ENCODE data around the gene MPRIP. TPM values are rescaled to one million over a fixed set of nuclear protein-coding genes. Genes with fewer than 3 reads are reported as not detected.

MPRIP gene
- total and polyA plus RNA-seq, 7 donors: 43.2 to 113 (median 77.4) TPM

DNA sequence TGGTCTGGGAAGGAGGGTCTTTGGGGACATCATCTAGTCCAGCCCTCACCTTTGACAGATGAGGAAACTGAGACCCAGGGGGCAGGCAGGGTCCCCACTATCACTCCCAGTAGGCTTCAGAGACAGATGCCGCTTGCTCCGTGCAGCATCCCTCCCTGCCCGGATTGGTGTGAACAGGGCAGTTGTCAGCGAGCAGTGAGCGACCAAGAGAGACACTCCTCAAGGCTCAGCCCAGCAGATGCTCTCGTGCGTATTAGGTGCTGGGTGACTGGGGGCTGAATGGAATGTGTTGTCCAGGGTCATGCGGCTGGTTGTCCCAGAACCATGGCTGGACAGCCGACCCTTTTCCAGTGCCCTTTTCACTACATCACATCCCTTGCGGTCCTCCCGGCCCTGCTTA, 49.0 kb downstream of the MPRIP start:
- intact Hi-C loops (cut with DNase I): no loop called here
- Histone ChIP-seq H3K4me3 (no peak overlapping the region), H3K9me3 (no peaks in the 10 kb centered on the region), H3K36me3 (peaks cover 0 to 16% (median 1%) of the 10 kb centered on the region in 4 donors), H3K4me1 (peaks cover 0 to 41% (median 16%) of the 10 kb centered on the region in 4 donors), H3K27me3 (no peaks in the 10 kb centered on the region), H3K27ac (no peak overlapping the region)
- TF ChIP-seq, protein P1, sequence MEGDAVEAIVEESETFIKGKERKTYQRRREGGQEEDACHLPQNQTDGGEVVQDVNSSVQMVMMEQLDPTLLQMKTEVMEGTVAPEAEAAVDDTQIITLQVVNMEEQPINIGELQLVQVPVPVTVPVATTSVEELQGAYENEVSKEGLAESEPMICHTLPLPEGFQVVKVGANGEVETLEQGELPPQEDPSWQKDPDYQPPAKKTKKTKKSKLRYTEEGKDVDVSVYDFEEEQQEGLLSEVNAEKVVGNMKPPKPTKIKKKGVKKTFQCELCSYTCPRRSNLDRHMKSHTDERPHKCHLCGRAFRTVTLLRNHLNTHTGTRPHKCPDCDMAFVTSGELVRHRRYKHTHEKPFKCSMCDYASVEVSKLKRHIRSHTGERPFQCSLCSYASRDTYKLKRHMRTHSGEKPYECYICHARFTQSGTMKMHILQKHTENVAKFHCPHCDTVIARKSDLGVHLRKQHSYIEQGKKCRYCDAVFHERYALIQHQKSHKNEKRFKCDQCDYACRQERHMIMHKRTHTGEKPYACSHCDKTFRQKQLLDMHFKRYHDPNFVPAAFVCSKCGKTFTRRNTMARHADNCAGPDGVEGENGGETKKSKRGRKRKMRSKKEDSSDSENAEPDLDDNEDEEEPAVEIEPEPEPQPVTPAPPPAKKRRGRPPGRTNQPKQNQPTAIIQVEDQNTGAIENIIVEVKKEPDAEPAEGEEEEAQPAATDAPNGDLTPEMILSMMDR (IDR thresholded peaks at IDR 0.05): no peak
- TF ChIP-seq POLR2AphosphoS5 (IDR thresholded peaks at IDR 0.05) (no peak), POLR2A (IDR thresholded peaks at IDR 0.05) (no peak)
- DNase-seq: no peak
- WGBS, 2 donors: 88 to 89% methylated on average over 11 of the region's 11 CpGs

DNA sequence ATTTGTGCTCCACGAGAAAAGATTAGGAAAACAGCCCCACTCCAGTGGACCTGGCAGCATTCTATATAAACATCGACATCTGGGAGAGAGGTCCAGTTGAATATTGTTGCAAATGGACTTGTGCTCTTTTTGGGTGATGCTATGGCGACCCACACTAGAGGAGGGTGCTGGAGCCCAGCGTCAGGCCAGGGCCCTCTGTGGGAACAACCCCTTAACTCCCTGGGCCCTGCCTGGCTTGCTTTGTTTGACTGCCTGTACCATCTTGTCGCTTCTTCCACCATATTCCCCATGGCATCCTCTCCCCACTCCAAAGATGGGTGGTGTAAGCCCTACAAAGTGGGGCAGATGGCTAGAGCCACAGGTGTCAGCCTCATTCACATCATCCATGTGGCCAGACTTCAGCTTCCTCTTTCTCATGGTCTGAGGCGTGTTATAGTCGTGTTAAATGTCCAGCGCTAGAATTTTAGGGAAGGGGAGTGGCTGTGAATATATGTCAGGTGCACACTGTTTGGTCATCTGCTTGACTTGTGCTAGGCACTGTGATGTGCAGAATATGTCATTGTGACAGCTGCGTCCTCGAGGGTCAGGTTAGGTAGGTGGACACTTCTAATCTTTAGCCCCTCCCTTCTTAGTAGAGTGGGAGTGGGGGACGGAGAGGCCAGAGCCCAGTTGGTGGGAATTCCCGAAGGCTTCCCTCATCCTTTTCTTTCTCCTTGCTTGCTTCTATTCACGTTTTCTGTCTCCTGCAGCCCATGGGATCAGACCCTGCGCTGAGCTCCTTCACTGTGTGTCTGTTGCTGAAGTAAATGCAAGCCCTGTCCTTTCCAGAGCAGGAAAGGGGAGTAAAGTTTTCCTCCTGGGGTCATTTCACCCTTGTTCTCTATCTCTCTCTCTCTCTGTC, 49.8 kb downstream of the MPRIP start:
- Histone ChIP-seq H3K27me3 (no peaks in the 10 kb centered on the region), H3K9me3 (no peaks in the 10 kb centered on the region), H3K27ac (no peak overlapping the region), H3K4me3 (no peak overlapping the region), H3K4me1 (peaks cover 0 to 42% (median 24%) of the 10 kb centered on the region in 4 donors), H3K36me3 (peaks cover 0 to 12% (median 1%) of the 10 kb centered on the region in 4 donors)
- 86 to 91% methylated on average over 14 of the region's 14 CpGs for WGBS, 2 donors
- DNase-seq: no peak
- intact Hi-C loops (cut with DNase I): no loop called here
- TF ChIP-seq POLR2A (IDR thresholded peaks at IDR 0.05): no peak
- TF ChIP-seq EP300 (IDR thresholded peaks at IDR 0.05): no peak
- no peak for TF ChIP-seq POLR2AphosphoS5 (IDR thresholded peaks at IDR 0.05)
- TF ChIP-seq, protein P1 (IDR thresholded peaks at IDR 0.05): no peak

DNA sequence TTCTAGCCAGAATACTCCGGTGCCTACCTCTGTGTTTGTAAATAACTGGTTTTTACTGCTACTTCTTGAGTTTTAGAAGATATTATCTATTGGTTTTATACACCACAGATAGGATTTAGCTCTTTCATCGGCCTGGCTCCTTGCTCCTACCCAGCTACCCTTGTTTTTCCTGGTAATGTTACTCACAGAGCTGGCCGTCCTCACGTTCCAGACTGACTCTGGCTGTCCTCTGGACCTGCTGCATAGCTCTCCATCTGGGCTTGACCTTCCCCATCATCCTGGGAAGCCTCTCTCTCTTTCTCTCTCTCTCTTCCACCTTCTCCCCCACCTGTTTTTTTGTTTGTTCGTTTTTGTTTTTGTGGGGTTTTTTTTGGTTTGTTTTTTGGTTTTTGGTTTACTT, 51.5 kb downstream of the MPRIP start:
- intact Hi-C loops (cut with DNase I): no loop called here
- no peak overlapping the region for H3K27ac ChIP-seq
- DNase-seq: no peak

DNA sequence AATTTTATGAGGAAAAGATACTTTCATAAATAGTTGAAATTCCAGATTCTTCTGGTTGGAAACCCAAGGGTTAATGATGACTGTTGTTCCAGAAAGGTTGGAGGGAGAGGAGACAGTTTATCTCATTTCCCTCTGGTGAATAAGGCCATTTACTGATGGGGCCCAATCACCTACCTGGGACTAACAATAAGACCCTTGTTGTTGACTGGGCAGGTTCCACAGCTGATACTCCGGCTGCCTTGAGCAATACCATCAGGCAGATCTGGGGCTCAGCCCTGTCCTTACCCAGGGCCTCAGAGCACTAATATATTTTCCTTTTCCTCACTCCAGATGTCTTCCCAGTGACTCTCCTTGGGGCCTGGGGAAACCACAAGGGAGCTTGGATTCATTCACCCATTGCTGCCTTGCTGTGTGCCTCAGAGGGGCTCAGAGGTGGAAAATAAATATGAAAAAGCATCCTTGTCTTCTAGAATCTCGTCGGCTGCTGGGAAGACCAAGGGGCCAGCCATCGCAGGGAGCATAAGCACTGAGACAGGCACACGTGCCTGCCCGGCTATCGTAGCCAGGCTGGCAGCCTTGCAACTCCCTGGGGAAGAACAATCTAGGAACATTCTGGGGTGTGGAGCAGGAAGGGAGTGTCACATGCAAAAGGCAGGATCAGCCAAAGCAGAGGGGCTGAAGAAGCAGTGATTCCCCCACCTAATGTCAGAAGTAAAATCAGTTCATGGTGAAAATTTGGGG, 54.4 kb downstream of the MPRIP start:
- intact Hi-C loops (cut with DNase I): no loop called here
- no peak for TF ChIP-seq POLR2AphosphoS5 (IDR thresholded peaks at IDR 0.05)
- Histone ChIP-seq H3K27ac (peak overlapping the region in 3 of 4 donors; percentile 7 to 51 (median 32)), H3K4me3 (no peak overlapping the region), H3K36me3 (no peaks in the 10 kb centered on the region), H3K4me1 (peaks cover 0 to 62% (median 47%) of the 10 kb centered on the region in 4 donors), H3K27me3 (no peaks in the 10 kb centered on the region), H3K9me3 (no peaks in the 10 kb centered on the region)
- 20 to 66% methylated on average over 7 of the region's 7 CpGs for WGBS, 2 donors
- DNase-seq: no peak

More for the DNA sequence above, 51.5 kb downstream of the MPRIP start:
- Histone ChIP-seq H3K4me1 (peaks cover 0 to 59% (median 40%) of the 10 kb centered on the region in 4 donors), H3K36me3 (peaks cover 0 to 3% (median 0%) of the 10 kb centered on the region in 4 donors), H3K27me3 (no peaks in the 10 kb centered on the region), H3K9me3 (no peaks in the 10 kb centered on the region), H3K4me3 (no peak overlapping the region)
- 76 to 81% methylated on average over 5 of the region's 5 CpGs for WGBS, 2 donors
- TF ChIP-seq, protein P1 (IDR thresholded peaks at IDR 0.05): no peak
- TF ChIP-seq EP300 (IDR thresholded peaks at IDR 0.05) (no peak), POLR2AphosphoS5 (IDR thresholded peaks at IDR 0.05) (no peak), POLR2A (IDR thresholded peaks at IDR 0.05) (no peak)

DNA sequence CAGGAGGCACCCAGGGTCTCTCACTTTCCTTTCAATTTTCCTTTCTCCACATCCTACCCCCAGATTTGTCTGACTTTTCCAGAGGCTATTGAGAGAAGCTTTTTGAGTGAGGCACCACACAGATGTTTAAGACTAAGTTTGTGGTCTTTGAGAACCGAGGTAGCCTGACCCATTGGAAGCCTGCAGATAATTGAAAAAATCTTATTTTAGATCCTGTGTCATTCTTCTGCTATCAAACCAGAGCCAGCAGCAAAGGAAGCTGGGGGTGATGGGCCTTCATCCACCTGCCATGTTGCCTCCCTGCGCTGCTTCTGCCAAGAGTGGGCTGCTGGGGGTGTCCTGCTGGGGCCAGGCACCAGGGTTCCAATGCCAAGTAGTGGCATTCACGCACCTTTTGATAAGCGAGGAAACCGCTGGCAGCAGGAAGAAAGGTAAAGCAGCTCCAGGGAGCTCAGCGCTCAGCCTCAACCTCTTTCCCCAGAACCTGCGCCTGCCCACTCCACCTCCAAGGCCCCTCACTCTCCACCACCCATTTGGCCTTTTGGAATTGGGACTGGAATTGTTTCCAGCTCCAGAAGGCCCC, 55.6 kb downstream of the MPRIP start:
- H3K4me1 ChIP-seq: peaks cover 0 to 53% (median 42%) of the 10 kb centered on the region in 4 donors
- no peaks in the 10 kb centered on the region for H3K27me3 ChIP-seq
- H3K9me3 ChIP-seq: no peaks in the 10 kb centered on the region
- DNase-seq: no peak
- intact Hi-C loops (cut with DNase I): no loop called here
- 92 to 94% methylated on average over 7 of the region's 7 CpGs for WGBS, 2 donors
- no peak overlapping the region for H3K4me3 ChIP-seq
- H3K36me3 ChIP-seq: no peaks in the 10 kb centered on the region
- TF ChIP-seq EP300 (IDR thresholded peaks at IDR 0.05): no peak
- peak overlapping the region; percentile 50 to 64 (median 63) for H3K27ac ChIP-seq

Data from sigmoid colon (tissue), 7 donors.